CD4-positive, alpha-beta T cell treated with Interleukin-4 for 4 hours (primary cell): ENCODE data around the gene ITGBL1.

Experiments used
- DNase-seq: peaks from one replicate; pipeline ENCODE4 v3.0.0-alpha.2; 2020

Gene ITGBL1

GRCh38 chr13:101451641-101452040 lies 834 bp upstream of the ITGBL1 start:
- DNase-seq: no peak

DNA sequence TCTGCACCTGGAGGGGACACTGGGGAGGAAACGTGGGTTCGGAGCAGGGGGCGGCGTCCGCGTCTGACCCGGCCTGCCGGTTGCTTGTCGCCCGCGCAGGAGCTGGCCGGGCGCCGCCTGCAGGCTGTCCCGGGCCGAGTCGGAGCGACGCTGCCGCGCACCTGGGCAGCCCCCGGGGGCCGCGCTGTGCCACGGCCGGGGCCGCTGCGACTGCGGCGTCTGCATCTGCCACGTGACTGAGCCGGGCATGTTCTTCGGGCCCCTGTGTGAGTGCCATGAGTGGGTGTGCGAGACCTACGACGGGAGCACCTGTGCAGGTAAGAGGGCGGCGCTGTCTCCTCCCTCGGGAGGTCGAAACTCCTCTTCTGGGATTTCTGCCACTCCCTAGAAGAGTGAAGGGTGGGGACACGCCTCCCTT lies 1.3 kb downstream of the ITGBL1 start:
- no peak for DNase-seq

DNA sequence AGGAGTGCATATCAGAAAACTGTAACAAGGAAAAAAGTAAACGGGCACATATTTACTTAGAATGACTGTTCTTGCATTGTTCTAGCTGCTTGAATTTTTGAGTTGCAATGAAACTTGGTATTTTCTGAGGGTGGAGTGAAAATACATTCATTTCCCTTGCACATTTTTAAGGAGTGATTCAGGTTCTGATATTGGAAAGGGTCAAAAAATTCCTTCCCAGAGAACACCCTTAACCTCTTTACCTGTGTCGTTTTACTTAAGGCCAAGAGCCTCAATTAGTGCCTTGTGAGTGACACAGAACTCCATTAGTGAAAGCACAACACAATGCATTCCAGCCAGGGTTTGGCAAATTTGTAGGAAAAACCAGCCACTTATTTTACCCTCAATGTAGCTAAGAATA lies 2.3 kb downstream of the ITGBL1 start:
- DNase-seq: no peak

GRCh38 chr13:101455863-101456262 lies 3.4 kb downstream of the ITGBL1 start:
- DNase-seq: no peak

DNA sequence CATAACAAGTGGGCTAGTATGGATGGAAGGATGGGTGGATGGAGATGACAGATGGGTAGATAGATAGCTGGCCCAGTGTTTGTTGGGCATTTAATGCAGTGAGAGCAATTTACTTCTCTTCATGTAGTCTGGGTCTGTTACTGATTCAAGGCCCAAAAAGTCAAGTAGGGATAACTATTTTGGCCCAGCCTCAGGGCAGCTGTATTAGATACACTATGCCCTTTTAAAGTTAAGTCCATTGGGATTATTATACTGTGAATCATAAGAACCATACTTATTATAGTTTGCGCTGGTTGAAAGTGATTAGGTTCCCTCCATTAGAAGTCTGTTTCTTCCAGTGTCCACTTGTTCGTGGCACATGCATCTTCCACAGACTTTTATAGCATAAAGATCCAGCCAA lies 4.7 kb downstream of the ITGBL1 start:
- no peak for DNase-seq

- no peak for DNase-seq
Observed at GRCh38 chr13:101465877-101466276, 13.4 kb downstream of the ITGBL1 start.

DNA sequence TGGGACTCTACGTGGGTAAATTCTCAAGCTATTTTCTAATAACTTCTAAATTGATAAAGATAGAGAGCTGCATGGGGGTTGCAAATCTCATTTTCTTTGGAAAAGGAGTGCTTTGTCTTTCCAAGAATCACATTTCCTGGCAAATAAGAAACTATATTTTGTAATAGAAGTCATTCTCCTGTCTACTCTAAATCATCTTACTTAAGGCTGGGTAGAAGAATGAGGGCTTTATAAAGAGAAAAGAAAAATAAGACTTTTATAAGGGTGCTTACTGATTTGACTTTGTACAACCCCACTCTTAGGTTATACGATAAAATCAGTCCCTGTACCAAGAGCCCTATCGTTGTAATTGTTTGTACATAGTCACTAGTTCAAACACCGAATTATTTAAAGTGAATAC lies 14.9 kb downstream of the ITGBL1 start:
- no peak for DNase-seq

DNA sequence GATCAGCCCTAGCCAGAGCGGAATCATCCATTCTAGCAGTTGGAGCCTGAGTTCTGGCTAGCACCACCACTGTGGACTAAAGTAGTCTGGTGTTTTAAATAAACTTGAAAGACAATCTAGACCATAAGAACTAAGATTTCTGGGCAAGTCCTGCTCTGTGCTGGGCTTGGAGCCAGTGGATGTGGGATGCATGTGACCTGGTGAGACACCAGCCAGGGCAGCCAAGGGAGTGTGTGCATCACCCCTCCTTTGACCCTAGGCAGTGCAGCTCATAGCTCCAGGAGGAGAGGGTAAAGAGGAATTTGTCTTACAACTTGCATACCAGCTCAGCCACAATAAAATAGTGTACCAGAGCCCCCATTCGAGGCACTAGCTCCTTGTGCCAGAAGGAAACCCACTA lies 21.0 kb downstream of the ITGBL1 start:
- DNase-seq: no peak

- no peak for DNase-seq
Observed at GRCh38 chr13:101474419-101474957, 22.0 kb downstream of the ITGBL1 start.

GRCh38 chr13:101475536-101475935 lies 23.1 kb downstream of the ITGBL1 start:
- DNase-seq: no peak

DNA sequence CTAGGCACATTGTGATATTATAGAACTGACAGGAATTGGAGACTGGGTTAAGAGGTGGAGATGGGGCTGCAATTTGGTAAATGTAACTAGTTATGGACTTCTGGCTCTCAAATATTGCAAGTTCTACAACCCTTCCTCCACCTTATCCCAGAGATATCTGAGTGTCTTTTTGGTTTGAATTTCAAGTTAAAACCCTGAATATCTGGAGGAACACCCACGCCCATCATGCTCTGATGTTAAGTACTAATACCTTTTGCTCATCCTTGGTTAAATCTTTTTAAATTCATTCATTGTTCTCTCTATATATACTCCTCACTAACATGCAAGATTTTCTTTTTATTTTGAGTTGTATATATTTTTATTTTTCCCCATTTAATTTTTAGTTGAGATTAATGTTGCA lies 28.9 kb downstream of the ITGBL1 start:
- no peak for DNase-seq

GRCh38 chr13:101486708-101487437 lies 34.4 kb downstream of the ITGBL1 start:
- DNase-seq: no peak

GRCh38 chr13:101487438-101487830 lies 35.0 kb downstream of the ITGBL1 start:
- DNase-seq: no peak

DNA sequence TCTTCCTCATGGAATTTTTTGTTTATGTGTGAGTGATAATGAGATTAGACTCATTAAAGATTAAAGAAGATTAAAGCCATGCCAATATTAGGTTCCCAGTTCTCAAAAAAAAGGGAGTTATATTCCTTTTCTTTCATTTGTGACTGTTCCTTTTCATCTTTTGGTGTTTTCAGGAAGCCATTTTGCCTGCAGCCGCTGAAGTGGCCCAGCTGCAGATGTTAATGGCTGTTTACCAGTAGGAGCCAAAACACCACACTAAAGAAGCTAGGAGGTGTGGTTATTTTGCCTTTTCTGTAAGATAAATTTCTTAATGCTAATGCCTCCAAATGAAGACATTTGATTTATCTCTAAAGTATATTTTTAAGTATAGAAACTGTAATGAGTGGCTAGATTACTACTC lies 36.3 kb downstream of the ITGBL1 start:
- DNase-seq: no peak

- DNase-seq: no peak
Observed at GRCh38 chr13:101489643-101490405, 37.3 kb downstream of the ITGBL1 start.

GRCh38 chr13:101490406-101491015 lies 38.0 kb downstream of the ITGBL1 start:
- DNase-seq: no peak

DNA sequence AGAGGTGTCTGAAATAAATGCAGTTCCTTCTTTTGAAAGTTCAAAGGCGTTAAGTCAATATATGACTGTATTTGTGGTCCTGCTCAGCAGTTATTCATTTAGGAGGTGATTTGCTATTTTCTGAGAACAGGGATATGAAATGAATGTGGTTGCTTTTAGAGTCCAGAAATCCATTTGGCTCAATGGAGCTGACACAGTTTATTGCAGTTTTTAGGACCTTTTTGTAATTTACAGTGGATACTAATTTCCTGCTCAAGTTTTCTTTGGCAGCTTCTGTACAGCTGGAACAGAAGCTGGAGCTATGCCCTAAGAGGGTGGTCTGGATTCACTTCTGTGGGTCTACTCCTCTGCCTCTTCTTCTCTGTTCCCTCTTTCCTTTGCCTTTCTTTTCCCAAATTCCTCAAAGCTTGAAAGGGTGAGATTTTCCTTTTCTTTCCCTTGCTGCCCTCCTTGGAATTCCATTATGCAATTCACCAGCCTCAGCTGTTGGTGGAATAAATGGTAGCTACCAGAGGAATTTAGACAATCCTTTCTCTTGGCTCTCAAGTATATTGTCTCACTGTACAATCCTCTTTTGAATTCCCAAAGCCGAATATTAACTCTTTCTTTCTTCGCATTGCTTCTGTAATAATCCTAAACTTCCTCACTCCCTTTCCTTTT lies 39.9 kb downstream of the ITGBL1 start:
- no peak for DNase-seq

- no peak for DNase-seq
Observed at GRCh38 chr13:101493541-101493940, 41.1 kb downstream of the ITGBL1 start.

DNA sequence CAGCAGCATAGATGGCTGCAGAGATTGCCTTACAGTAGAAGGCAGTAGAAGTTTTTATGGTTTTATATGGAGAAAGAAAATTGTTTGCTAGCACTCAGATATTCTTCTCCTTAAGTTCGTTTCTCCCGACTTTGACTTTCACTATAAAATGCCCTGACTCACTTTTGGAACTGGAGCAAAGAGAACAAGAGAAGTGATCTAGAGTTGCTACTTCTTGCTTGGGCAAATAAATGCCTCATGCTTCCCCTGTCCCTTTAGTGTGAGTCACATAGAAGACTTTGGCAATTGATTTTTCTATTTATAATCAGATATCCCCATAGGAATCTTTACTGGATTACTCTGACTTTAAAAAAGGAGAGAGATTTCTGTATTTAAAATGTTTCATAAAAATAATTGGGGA lies 46.9 kb downstream of the ITGBL1 start:
- no peak for DNase-seq

DNA sequence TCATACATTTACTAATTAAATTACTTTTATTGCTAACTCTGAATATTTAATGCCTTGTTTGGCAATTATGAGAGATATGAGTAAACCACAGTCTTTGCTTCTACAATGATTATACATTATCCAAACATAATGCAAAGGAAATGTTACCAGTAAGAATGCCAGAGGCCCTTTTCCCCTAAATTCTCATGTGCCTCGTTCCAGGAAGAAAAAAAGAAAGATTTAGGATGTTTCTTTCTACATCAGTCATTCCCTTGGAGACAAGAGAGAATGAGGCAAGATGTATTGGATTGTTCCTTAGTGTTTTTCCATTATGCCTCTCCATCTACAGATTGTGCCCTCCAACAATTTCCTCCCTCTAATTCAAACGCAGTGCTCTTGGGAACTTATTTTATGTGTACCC lies 50.1 kb downstream of the ITGBL1 start:
- no peak for DNase-seq

DNA sequence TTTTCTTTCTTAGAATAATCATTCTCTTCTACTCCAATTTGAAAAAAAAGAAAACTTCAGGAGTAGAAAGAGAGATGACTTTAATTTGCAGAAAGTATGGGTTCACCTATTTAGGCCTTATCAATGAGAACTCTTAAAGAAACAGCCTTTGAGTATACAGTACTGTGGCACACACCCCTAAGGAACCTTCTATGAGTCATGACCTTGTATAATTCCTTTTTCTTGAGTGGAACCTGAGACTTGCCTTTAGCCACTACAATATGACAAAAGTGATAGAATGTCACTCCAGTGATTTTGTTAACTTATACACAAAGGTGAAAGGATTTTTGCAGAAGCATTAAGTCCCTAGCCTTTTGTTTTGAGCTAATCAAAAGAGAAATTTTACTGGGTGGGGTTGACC lies 58.7 kb downstream of the ITGBL1 start:
- no peak for DNase-seq

GRCh38 chr13:101511766-101512165 lies 59.3 kb downstream of the ITGBL1 start:
- no peak for DNase-seq

- no peak for DNase-seq
Observed at GRCh38 chr13:101512650-101513049, 60.2 kb downstream of the ITGBL1 start.
